GM12864 (cell line): ENCODE measurements around the gene SLC22A4.

Experiments
- DNase-seq: peaks from one replicate; pipeline ENCODE4 v3.0.0-alpha.2; 2011; ENCODE audit warnings: low read depth
- H3K4me3 ChIP-seq: 2 replicates; pipeline ENCODE4 v1.5.1; 2011; ENCODE audit warnings: mild to moderate bottlenecking, low read depth, low read length, control low read depth
- CTCF ChIP-seq: IDR thresholded peaks from 2 replicates; pipeline ENCODE4 v1.5.1; 2011; ENCODE audit warnings: low read depth, mild to moderate bottlenecking, moderate library complexity, low read length, control low read depth, inconsistent platforms; ENCODE audit errors: missing control alignments

Gene SLC22A4

GRCh38 chr5:132319975-132320374 is 25.8 kb downstream of the SLC22A4 start:
- no peak overlapping the region for H3K4me3 ChIP-seq
- no peak for DNase-seq
- no peak for TF ChIP-seq CTCF

GRCh38 chr5:132321109-132321721 is 27.0 kb downstream of the SLC22A4 start:
- no peak for TF ChIP-seq CTCF
- DNase-seq, result no peak
- no peak overlapping the region for H3K4me3 ChIP-seq

GRCh38 chr5:132322266-132322665 is 28.1 kb downstream of the SLC22A4 start:
- no peak overlapping the region for H3K4me3 ChIP-seq
- TF ChIP-seq CTCF, result no peak
- DNase-seq, result no peak

GRCh38 chr5:132323202-132323601 is 29.0 kb downstream of the SLC22A4 start:
- no peak overlapping the region for H3K4me3 ChIP-seq
- no peak for DNase-seq
- TF ChIP-seq CTCF, result no peak

- no peak overlapping the region for H3K4me3 ChIP-seq
- DNase-seq, result no peak
- no peak for TF ChIP-seq CTCF
Measured at GRCh38 chr5:132325691-132326090, 31.5 kb downstream of the SLC22A4 start.

GRCh38 chr5:132327252-132327955 is 33.2 kb downstream of the SLC22A4 start:
- no peak overlapping the region for H3K4me3 ChIP-seq
- no peak for DNase-seq
- no peak for TF ChIP-seq CTCF

- DNase-seq, result no peak
- H3K4me3 ChIP-seq, result no peak overlapping the region
- no peak for TF ChIP-seq CTCF
Measured at GRCh38 chr5:132334812-132335211, 40.6 kb downstream of the SLC22A4 start.
